Skin of body (tissue), 2 donors: ENCODE measurements around the gene LDLRAD3. TPM values are rescaled to one million over a fixed set of nuclear protein-coding genes. Genes with fewer than 3 reads are reported as not detected.
A peak's percentile ranks its signal among the peaks of the same experiment; 100 is the strongest.

Experiments used
- DNase-seq: peaks from one replicate; lab custom pipeline; 2025; lab: John Stamatoyannopoulos, UW
- total RNA-seq: library from RNA; depleted of rRNA; stranded (reverse); fragments of >200 nt; gene quantifications from one replicate; pipeline ENCODE4 v1.2.3, GENCODE V29; 2014

LDLRAD3 gene
- total RNA-seq, 1 donor from 2014 or later = 9.4 TPM

DNA sequence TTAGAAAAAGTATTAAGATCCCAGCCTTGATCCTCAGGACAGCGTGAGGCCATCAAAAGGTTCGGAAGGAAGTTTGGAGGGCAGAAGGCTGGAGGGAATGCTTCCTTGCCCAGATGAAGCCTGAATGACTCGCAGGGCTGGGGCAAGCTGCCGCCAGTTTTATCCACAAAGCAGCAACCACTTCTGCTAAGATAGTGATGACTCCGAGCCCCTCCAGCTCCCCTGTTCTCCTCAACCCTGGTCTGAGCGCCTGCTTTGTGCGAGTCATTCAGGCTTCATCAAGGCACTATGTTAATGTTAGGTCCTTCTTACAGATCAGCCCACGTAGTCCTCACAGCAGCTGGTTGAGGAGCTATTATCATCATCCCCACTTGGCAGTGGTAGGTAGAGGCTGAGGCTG is 186.5 kb downstream of the LDLRAD3 start:
- no peak for DNase-seq

DNA sequence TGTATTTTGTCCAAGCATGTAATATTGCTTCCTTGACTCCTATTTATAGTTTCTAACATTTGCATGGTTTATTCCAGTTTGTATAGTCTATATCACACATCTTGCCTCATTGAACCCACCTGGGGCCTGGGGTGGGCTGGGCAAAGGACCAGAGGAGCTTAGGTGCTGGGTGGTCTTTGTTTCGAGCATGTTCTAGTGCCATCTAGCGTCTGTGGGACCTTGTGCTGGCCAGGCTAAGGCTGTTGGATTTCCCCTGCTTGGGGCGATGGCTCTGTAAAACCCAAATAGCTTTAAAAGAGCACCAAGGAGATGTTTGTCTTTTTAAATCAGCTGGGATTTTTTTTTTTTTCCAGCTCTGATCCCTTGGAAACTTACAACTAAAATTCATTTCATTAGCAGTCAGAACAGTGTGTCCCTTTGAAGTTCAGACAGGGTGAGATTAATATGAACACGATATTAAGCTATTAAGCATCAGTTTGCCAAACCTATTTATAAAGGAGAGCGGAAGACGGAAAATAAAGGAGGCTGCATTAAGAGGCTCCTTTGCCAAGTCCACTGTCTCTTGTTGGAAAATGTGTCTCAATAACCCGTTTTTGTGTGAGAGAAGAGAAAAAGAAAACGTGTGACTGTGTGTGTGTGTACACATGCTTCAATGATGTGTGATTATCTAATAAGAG is 188.0 kb downstream of the LDLRAD3 start:
- peak; percentile 64 for DNase-seq

DNA sequence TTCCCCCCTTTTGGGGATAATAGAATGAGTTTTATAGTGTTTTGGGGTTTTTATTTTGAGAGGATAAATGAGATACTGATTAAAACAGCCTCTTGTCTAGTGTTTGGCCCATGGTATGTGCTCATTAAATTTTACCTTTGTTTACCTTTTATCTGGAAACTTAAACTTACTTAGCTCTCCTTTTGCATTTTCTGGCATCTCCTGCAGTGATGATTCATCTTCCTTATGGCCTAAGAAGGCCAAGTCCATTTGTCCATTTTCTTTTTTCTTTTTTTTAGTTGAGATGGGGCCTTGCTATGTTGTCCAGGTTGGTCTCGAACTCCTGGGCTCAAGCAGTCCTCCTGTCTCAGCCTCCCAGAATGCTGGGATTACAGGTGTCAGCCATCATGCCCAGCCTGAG is 189.1 kb downstream of the LDLRAD3 start:
- no peak for DNase-seq

DNA sequence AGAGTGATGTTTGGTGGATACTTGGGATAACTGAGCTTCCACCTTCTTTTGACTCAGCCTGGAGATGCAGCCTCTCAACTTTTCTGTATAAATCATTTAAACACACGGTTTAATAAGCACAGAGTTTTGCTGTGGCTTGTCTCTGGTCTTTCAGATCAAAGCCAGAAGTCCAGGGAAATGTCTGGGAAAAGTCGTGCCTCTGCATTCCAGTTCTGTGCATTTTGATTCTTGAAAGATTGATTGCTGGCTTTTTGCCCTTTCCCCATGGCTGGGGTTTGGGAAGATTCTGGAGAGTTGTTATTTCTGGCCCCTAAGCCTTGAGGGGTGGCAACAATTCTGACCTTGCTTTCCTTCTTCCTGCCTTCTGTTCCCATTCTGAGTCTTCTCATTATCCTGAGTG is 191.2 kb downstream of the LDLRAD3 start:
- no peak for DNase-seq

DNA sequence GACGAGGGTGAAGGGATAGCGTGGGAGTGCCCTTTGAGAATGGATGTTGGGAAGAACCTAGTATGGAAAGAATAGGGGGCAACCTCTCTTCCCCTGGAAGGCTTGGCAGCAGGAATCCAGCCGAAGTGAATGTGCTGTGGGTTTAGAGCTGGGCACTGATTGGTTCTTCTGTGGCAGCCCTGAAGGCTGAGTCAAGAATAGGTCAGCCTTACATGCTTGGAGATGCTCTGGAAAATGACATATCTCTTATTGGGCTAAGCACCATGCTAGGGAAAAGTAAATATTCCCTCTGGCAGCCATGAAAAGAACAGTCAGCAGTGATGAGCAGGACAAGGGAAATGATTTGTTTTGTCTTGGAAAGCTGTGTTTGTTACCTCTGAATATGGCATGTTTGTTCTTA is 195.9 kb downstream of the LDLRAD3 start:
- DNase-seq = no peak

DNA sequence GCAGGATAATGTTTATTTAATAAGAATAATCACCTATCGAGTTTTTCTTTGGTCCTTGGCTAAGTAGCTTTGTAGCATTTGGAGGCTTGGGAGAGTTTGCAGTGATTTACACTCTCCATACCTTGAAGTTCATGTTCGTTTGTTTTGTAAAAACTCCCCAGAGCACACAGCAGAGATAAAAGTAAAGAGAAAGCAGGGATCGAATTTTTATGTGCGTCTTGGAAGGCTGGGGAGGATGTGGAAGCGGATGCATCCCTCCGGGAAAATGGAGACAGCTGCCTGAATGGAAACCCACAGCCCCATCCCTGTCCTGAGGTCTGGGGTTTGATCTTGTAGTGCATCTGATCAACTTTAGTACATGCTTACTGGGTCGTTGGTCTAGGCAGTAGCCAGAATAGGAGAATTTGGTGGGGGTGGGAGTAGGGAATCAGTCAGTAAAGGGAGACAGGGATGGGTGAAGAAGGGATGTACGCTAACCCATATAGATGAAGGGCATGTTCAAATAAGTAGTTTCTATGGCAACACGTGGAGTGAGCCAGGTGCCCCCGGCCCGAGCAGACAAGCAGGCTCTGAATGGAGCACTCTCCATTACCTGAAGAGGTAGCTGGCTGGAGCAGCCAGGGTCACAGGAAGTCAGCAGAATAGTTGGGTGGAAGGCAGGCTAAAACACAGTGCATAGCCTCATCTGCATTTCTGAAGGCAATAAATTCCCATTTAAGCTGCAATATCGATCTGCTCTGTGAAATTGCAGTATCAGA is 197.5 kb downstream of the LDLRAD3 start:
- no peak for DNase-seq

DNA sequence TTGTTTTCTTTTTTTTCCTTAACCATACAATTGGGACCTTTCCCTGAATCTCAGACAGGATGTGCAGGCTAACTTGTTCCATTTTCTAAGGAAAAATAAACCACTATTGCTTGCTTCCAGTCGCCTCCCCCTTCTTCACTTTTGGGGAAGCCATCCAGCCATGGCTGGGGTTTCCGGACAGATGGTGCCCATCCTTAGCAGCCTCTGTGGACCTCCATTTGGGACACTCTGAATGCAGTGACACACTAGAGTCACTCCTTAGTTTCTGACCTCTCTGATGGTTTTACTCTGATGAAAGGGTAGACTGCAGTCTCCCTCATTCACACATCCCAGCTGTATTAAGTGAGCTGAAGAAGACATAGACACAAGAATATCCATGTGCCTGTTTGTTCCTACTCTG is 198.1 kb downstream of the LDLRAD3 start:
- DNase-seq = no peak

DNA sequence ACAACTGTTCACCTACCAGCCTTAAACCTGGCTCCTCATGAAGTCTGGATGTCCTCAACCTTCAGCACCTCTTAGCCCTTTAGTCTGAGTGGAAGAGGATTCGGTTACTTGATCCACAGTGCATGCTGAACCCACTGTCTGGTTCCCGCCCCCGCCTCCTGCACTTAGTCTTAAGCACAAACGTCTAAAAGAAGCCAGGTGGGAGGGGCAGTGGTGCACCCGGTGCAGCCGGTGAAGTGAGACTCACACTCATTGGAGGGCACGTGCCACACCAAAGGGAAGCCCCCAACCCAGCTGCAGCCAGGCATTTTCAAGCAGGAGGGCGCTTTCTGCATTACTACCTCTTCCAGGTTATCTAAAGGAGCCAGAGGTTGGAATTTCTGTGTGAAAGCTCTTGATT is 198.6 kb downstream of the LDLRAD3 start:
- no peak for DNase-seq

DNA sequence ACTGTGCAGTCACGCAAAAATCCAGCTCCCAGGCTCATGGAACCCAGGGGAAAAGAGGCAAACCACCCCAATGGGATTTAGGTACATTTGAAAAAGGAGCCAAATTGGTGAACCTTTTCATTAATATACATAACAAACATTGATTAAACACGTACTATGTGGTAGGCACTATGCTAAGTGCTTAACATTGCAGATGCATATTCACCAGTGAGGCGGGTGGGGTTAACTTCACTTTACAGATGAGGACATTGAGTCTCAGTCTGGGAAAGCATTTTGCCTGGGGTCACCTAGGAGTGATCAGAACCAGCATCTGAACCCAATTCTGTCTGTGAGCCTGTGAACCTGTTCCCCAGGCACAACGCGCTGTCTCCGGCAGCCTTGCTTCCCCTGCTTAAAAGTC is 199.0 kb downstream of the LDLRAD3 start:
- no peak for DNase-seq

DNA sequence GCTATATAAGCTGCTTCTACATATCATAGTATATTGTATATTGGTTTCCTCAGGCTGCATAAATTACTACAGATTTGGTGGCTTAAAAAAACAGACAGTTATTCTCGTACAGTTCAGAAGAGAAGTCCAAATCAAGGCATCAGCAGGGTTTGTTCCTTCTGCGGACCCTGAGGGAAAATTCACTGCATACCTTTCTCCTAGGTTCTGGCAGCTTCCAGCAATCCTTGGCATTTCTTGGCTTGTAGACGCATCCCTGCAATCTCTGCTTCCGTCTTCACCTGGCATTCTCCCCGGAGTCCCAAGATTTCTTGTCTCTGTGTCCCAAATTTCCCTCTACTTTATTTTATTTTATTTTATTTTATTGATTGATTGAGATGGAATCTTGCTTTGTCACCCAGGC is 202.6 kb downstream of the LDLRAD3 start:
- DNase-seq = no peak

DNA sequence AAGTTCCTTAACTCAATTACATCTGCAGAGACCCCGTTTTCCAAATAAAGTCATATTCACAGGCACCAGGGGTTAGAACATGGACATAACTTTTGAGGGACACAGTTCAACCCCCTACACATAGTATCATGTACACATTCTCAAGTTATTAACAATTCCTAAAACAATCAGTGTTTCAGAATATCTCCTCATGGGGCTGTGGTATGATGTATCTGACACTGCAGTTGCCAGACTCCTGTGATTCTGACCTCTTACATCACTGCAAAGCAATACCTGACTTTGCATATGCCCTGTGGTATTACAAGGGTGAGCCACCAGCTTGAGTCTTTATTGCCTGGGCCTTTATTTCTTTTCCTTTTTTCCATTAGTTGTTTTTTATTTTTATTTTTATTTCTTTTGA is 203.6 kb downstream of the LDLRAD3 start:
- no peak for DNase-seq

DNA sequence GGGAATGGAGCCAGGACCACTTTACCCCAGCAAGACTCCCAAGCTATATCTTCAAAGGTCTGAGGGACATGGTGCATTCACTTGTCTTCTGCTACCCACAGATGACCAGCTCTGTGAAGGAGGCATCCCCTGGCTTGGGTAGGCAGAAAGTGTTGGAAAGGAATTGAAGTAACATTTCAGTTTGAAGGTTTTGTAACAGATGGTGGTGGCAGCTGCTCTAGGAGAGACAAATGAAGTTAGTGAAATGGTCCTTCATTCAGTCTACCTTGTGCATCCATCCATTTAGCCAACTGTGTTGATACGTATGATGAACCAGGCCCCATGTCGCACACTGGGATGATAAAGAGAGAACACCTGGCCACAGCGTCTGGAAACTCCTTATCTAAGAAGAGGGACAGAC is 204.8 kb downstream of the LDLRAD3 start:
- DNase-seq = no peak

DNA sequence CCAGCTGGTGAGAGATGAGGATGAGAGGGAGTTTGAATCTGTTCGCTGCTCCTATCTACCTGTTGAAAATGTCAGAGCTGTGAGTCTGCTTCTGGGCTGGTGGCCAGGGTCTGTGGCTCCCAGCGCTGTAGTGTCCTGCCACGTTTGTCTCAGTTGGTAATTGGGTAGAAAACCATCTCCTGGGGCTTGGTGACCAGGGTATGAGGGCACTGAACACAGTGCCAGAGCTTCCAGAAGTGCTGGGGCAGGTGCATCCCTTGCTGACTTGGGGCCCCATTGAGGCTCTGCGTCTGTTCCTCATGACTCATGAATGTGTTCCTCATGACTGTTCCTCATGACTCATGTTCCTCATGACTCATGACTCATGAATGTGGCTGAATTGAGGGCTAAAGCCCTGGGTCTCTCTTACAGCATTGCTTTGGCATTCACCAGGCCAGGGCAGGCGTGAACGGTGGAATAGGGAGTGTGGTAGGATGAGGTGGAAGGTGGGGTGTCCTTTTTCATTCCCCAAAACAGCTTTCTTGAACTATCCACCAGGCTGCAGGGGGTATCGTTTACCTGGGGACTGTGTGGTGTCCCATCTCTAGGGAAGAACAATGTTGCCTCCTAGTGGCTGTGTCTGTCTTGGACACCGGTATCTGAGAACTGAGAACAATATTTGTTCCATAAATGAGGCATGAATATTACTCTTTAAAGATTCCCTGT is 205.8 kb downstream of the LDLRAD3 start:
- DNase-seq = no peak

DNA sequence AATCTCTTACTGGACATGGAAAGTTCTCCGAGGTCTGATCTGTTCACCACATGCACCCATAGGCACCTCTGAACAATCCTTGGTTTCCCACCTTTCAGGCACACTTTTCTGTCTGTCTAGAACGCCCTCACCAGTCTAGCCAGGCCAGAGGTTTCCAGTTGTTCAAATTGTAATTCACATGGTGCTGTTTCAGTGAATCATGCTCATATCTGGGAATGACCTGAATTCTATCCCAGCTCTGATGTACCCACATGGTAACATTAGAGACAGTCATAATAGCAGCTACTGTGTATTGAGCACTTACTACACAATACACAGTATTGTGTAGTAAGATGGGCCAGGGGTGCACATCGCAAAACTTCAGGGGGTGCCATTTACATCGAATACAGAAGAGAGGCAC is 207.1 kb downstream of the LDLRAD3 start:
- DNase-seq = no peak

DNA sequence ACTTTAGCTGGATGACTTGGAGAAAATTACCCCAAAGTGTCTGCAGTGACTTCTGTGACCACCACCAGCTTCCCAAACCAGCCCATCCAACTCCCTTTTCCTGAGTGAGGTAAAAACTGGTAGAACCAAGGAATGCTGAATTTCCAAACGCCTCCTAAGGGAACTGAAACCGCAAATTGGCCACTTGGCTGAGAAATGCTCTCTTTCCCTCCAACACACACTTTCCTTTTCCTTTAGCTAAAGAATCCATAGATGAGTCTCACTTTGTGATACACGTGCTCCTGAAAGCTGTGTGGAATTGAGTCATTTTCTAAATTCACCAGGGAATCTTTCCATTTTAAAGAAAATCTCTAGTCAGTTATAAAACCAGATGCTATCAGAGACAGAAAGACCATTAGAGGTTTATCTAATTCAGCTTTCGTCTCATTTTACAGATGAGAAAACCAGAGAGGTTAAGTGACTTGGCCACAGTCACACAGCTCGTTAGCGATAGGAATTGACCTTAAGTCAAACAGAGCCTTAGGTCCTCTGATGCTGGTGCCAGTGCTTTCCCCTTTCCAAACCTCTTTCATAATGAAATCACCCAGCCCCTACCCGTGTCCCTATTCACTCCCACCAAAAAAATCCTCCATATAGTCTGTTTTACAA is 208.2 kb downstream of the LDLRAD3 start:
- no peak for DNase-seq

DNA sequence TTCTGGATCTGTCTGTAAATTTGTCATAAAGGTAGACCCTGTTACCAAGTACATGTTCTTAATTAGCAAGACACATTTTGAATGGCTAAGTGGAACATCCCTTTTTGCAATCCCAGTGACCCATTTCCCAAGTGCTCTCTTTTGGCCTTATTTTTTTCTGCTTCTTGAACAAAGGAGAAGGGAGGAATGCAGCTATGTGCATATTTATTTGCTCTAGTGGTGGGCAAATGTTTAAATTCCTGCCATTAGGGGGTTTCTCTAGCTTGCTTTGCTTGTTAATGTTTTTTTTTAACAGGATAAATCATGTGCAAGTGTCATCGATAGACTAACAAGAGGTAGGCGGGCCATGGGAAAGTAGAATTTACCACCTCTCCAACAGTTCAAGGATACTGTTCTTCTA is 209.7 kb downstream of the LDLRAD3 start:
- DNase-seq = no peak

DNA sequence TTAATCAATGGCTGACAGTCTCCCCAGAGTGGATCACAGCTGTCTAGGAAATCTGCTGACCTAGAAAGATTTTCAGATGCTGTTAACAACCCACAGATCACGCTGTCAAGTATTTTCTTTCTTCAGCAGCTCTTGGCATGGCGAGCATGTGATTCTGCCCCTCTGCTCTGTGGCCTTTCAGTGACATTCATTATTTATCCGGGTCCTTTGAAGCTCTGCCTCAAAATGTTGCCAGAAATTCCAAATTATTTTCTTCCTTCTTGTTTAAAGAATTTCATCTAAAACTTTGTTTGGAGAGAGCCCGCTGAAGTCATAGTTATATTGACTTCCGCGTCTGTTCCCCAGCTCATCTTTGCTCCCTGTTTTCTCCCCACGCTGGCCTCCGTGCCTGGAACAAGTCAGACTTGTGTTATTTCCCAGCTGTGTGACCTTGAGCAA is 211.3 kb downstream of the LDLRAD3 start:
- DNase-seq = peak; percentile 48

DNA sequence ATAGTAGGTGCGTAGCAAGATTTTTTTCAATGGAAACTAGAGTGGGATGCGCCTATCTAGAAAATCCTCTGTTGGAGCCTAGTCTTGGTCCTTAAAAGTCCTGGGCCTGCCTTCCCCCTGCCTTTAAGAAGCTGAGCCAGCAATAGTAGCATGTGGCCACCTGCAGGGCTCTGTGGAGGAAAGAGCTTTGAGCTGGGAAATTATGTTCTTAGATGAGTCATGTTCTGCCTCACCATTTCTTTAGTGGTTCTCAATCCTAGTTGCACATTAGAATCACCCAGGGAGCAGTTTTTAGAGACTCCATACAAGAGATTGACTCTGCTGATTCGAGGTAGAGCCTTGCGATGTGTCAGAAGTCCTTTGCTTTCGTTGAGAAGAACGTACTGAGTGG is 211.9 kb downstream of the LDLRAD3 start:
- DNase-seq = no peak

DNA sequence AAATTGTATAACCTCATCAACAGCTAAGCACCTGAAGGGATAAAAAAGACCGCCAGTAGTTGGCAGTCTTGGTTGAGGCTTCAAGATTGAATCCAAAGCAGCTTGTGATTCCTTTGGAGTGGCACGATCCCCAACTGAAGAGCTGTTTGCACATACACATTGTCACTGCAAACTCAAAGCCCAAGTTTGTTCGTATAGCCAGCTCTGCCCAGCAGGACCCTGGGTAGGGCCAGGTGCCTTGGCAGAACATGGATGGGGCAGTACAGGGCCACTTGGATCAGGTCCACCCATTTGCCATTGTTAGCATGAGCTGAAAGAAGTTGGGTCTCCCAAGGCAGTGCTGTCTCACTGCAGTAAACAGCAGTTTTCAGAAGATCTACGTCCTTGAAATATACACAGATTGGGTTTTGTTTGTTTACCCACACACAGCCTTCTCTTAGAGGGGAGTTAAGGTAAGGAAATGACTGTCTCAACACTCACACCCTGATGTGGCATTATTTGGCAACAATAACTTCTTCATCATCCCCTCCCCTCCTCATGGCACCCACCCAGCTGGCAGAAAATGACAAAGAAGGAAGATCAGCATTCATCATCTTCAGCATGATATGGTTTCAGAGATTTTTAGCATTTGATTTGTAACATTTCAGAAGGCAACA is 212.4 kb downstream of the LDLRAD3 start:
- no peak for DNase-seq

DNA sequence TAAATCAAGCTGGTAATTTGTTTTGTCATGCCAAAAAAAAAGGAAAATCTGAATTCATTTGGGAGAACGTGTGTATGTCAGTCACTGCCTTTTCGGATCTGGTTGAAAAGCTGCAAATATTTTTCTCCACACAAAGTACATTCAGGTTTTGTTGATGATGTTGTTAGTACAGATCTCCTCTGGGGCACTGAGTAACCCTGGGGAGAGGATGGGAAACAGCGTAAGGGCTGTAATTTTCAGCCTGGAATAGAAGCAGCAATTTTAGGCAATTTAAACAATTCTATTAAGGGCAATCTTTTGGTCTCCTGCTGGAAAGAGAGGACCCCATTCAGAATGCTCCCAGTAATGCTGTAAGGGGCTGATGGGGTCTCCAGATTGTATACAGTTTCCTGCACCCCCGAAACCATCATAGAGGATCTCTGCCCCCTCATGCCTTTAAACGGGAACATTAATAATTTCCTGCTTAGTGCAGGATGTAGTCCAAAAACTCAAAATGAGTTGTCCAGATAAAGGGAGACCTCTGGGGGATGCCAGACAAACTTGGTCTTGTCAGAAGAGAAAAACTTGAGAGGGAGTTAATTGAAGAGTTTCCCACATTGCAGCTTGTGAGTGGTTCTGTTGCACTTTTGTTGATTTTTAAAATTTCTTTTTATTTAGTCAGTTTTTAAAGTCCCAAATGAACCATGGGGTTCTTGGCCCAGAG is 213.1 kb downstream of the LDLRAD3 start:
- DNase-seq = peak; percentile 36

DNA sequence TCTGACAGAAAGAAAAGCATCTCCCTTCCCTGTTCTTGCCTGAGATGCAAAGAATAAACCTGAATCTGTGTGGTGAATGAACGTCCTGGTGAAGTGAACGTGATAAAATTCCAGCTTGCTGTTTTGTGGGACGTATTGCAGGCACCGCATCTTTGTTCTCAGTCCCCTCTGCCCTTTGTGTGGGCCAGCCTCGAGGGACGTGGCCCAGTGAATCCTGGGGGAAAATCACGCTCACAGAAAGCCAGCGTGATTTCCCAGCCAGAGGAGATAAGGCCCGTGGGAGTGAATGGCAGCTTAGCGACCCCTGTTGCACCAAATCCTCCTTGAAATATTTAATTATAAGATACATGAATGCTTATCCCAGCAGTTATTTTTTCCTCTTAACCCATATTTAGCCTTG is 216.2 kb downstream of the LDLRAD3 start:
- DNase-seq = no peak
